CD4-positive, alpha-beta memory T cell (primary cell): ENCODE results near the gene YKT6. TPM values are rescaled to one million over a fixed set of nuclear protein-coding genes. Genes with fewer than 3 reads are reported as not detected.

Source experiments
- CTCF ChIA-PET: fragments of 350-600 bp; sonication (Branson Sonifier 250); formaldehyde crosslinking; loops from one replicate; lab custom pipeline; 2021; ENCODE audit warnings: inconsistent platforms; ENCODE audit not compliant: partially characterized antibody; lab: Charles Lee
- POLR2A ChIA-PET: fragments of 350-600 bp; sonication (Branson Sonifier 250); formaldehyde crosslinking; loops from one replicate; lab custom pipeline; 2021; ENCODE audit not compliant: partially characterized antibody; lab: Charles Lee
- DNase-seq, 5 donors: peaks; one replicate each; pipeline versions ENCODE4 v3.0.0 to v3.0.0-alpha.2; 2020 to 2022; ENCODE audit warnings: mixed read lengths in 1 of 5
- H3K27ac ChIP-seq: one replicate; pipeline ENCODE4 v1.7.0; 2013; ENCODE audit warnings: low read depth, low read length
- H3K27me3 ChIP-seq: 2 replicates; pipeline ENCODE4 v1.7.0; 2013; ENCODE audit warnings: mild to moderate bottlenecking, low read length, moderate library complexity; ENCODE audit not compliant: insufficient read depth
- H3K36me3 ChIP-seq: 2 replicates; pipeline ENCODE4 v1.7.0; 2013; ENCODE audit warnings: mild to moderate bottlenecking, low read length, moderate library complexity; ENCODE audit not compliant: insufficient read depth
- H3K4me1 ChIP-seq: 2 replicates; pipeline ENCODE4 v1.7.0; 2013; ENCODE audit warnings: mild to moderate bottlenecking, low read length, moderate library complexity; ENCODE audit not compliant: insufficient read depth
- H3K4me3 ChIP-seq, 2 donors: one replicate each; pipeline ENCODE4 v1.7.0; 2013; ENCODE audit warnings: low read length in 2 of 2, mild to moderate bottlenecking in 1 of 2
- H3K9me3 ChIP-seq, 2 donors: one replicate each; pipeline ENCODE4 v1.7.0; 2013; ENCODE audit warnings: low read length in 2 of 2, control low read depth in 1 of 2; ENCODE audit not compliant: control insufficient read depth in 1 of 2
- H3K27ac Mint-ChIP-seq, 7 donors: one replicate each; pipeline ENCODE4 v1.8.0; 2020 to 2021; ENCODE audit warnings: mixed read lengths in 7 of 7, mild to moderate bottlenecking in 6 of 7, inconsistent platforms in 3 of 7, moderate library complexity in 3 of 7
- H3K27me3 Mint-ChIP-seq, 2 donors: one replicate each; pipeline ENCODE4 v1.8.0; 2020 to 2021; ENCODE audit warnings: mixed read lengths in 2 of 2
- H3K36me3 Mint-ChIP-seq, 2 donors: one replicate each; pipeline ENCODE4 v1.8.0; 2020 to 2021; ENCODE audit warnings: mixed read lengths in 2 of 2, inconsistent platforms in 1 of 2, mild to moderate bottlenecking in 1 of 2
- H3K4me1 Mint-ChIP-seq, 4 donors: one replicate each; pipeline ENCODE4 v1.8.0; 2020 to 2021; ENCODE audit warnings: mixed read lengths in 4 of 4, mild to moderate bottlenecking in 1 of 4
- H3K4me3 Mint-ChIP-seq, 8 donors: one replicate each; pipeline ENCODE4 v1.8.0; 2020 to 2021; ENCODE audit warnings: mixed read lengths in 8 of 8, mild to moderate bottlenecking in 7 of 8, moderate library complexity in 6 of 8, inconsistent platforms in 3 of 8
- H3K9me3 Mint-ChIP-seq, 8 donors: one replicate each; pipeline ENCODE4 v1.8.0; 2020 to 2021; ENCODE audit warnings: mixed read lengths in 8 of 8, mild to moderate bottlenecking in 5 of 8, inconsistent platforms in 3 of 8, moderate library complexity in 1 of 8
- intact Hi-C: fragments of 100-400 bp; cut with micrococcal nuclease; formaldehyde crosslinking; loops from one replicate; pipeline ENCODE4 v1.15.1; 2023
- polyA plus RNA-seq, 2 donors: library from polyadenylated mRNA; unstranded; fragments of 300-500 nt; fragmentation: Illumina TruSeq; gene quantifications; one replicate each; pipeline ENCODE4 v1.2.3, GENCODE V29; 2021
- total RNA-seq, 2 experiments: library from RNA; stranded (reverse); gene quantifications; one replicate each; pipeline ENCODE4 v1.2.3, GENCODE V29; 2021

The YKT6 gene
- total RNA-seq (10 to 100 TPM; 62.7 to 63.2 TPM), polyA plus RNA-seq (10 to 100 TPM; 41.6 to 42.5 TPM)

GRCh38 chr7:44200699-44201461 is at the start of gene YKT6:
Gene YKT6 (plus strand): TSS chr7:44200978. CDS start chr7:44201136, 158 bp downstream.
- Histone ChIP-seq H3K27ac (peak within 1 kb of the TSS; percentile 71), H3K9me3 (no peaks in the 10 kb centered on the region), H3K27me3 (no peaks in the 10 kb centered on the region), H3K36me3 (peaks cover 20% of the 10 kb centered on the region), H3K4me1 (peaks cover 17% of the 10 kb centered on the region), H3K4me3 (peak within 1 kb of the TSS; percentile 12 to 84)
- peaks cover 25 to 40% (median 35%) of the 10 kb centered on the region in 4 donors for H3K4me1 Mint-ChIP-seq
- peak within 1 kb of the TSS; percentile 49 to 88 (median 70) for H3K27ac Mint-ChIP-seq
- peak within 1 kb of the TSS; percentile 77 to 90 (median 85) for H3K4me3 Mint-ChIP-seq
- peak; percentile 91 to 96 (median 93) for DNase-seq
- peaks cover 8 to 9% of the 10 kb centered on the region in 2 donors for H3K27me3 Mint-ChIP-seq
- POLR2A ChIA-PET: interaction anchor here (0.7 to 1.8 kb wide), 9 partner anchors 78 to 547 kb away, joined by 3 to 13 read pairs (median 3); partner anchors contain the start of genes NUDCD3, OGDH, POLD2 and TMED4
- H3K9me3 Mint-ChIP-seq: no peaks in the 10 kb centered on the region
- peaks cover 12 to 27% of the 10 kb centered on the region in 2 donors for H3K36me3 Mint-ChIP-seq
- CTCF ChIA-PET: interaction anchor here (0.5 to 1.8 kb wide), 5 partner anchors 76 to 364 kb away, joined by 3 to 4 read pairs (median 4); partner anchors contain the start of gene NUDCD3
- intact Hi-C loops: loop anchor here (1.0 to 5.0 kb wide), 5 partner anchors 55 to 289 kb away; partner anchors contain the start of genes NUDCD3, POLD2 and POLM

- no peak for DNase-seq
- Histone ChIP-seq H3K4me3 (no peak overlapping the region), H3K36me3 (no peaks in the 10 kb centered on the region), H3K27ac (no peak overlapping the region), H3K27me3 (no peaks in the 10 kb centered on the region), H3K4me1 (peaks cover 1% of the 10 kb centered on the region), H3K9me3 (no peaks in the 10 kb centered on the region)
- Mint-ChIP-seq H3K9me3 (no peaks in the 10 kb centered on the region), H3K36me3 (no peaks in the 10 kb centered on the region), H3K4me1 (no peaks in the 10 kb centered on the region), H3K4me3 (peak overlapping the region in 1 of 8 donors; percentile 48), H3K27ac (no peak overlapping the region), H3K27me3 (peaks cover 0 to 2% of the 10 kb centered on the region in 2 donors)
- POLR2A ChIA-PET: no interaction called here
- intact Hi-C loops: no loop called here
- CTCF ChIA-PET: interaction anchor here (0.7 kb wide), 1 partner anchor 153 kb away, joined by 3 read pairs; no protein-coding TSS in a partner anchor
Observed at GRCh38 chr7:44151956-44152355, 48.8 kb upstream of the YKT6 start.

- CTCF ChIA-PET: no interaction called here
- no peaks in the 10 kb centered on the region for H3K9me3 Mint-ChIP-seq
- no peak for DNase-seq
- H3K27ac Mint-ChIP-seq: no peak overlapping the region
- POLR2A ChIA-PET: no interaction called here
- H3K4me3 Mint-ChIP-seq: no peak overlapping the region
- H3K4me1 ChIP-seq: no peaks in the 10 kb centered on the region
- no peaks in the 10 kb centered on the region for H3K4me1 Mint-ChIP-seq
- no peaks in the 10 kb centered on the region for H3K36me3 Mint-ChIP-seq
- no peak overlapping the region for H3K4me3 ChIP-seq
- H3K9me3 ChIP-seq: no peaks in the 10 kb centered on the region
- H3K27me3 ChIP-seq: no peaks in the 10 kb centered on the region
- no peaks in the 10 kb centered on the region for H3K36me3 ChIP-seq
- intact Hi-C loops: no loop called here
- H3K27me3 Mint-ChIP-seq: peaks cover 0 to 1% of the 10 kb centered on the region in 2 donors
- H3K27ac ChIP-seq: no peak overlapping the region
Observed at GRCh38 chr7:44152971-44153947, 47.5 kb upstream of the YKT6 start.

GRCh38 chr7:44153948-44154335 is 46.8 kb upstream of the YKT6 start:
- intact Hi-C loops: no loop called here
- Mint-ChIP-seq H3K36me3 (no peaks in the 10 kb centered on the region), H3K27me3 (peaks cover 0 to 1% of the 10 kb centered on the region in 2 donors), H3K4me3 (no peak overlapping the region), H3K27ac (peak overlapping the region in 1 of 7 donors; percentile 7), H3K4me1 (no peaks in the 10 kb centered on the region), H3K9me3 (no peaks in the 10 kb centered on the region)
- Histone ChIP-seq H3K9me3 (no peaks in the 10 kb centered on the region), H3K36me3 (no peaks in the 10 kb centered on the region), H3K4me3 (no peak overlapping the region), H3K4me1 (no peaks in the 10 kb centered on the region), H3K27me3 (no peaks in the 10 kb centered on the region), H3K27ac (no peak overlapping the region)
- DNase-seq: no peak
- ChIA-PET CTCF (no interaction called here), POLR2A (no interaction called here)

GRCh38 chr7:44154703-44155102 is 46.1 kb upstream of the YKT6 start:
- ChIA-PET CTCF (no interaction called here), POLR2A (no interaction called here)
- Mint-ChIP-seq H3K36me3 (no peaks in the 10 kb centered on the region), H3K27me3 (peaks cover 1% of the 10 kb centered on the region in 2 donors), H3K27ac (no peak overlapping the region), H3K4me3 (no peak overlapping the region), H3K4me1 (no peaks in the 10 kb centered on the region), H3K9me3 (no peaks in the 10 kb centered on the region)
- intact Hi-C loops: no loop called here
- Histone ChIP-seq H3K27me3 (no peaks in the 10 kb centered on the region), H3K36me3 (no peaks in the 10 kb centered on the region), H3K4me3 (no peak overlapping the region), H3K4me1 (no peaks in the 10 kb centered on the region), H3K27ac (no peak overlapping the region), H3K9me3 (no peaks in the 10 kb centered on the region)
- DNase-seq: no peak

- peak overlapping the region in 1 of 7 donors; percentile 35 for H3K27ac Mint-ChIP-seq
- H3K9me3 ChIP-seq: no peaks in the 10 kb centered on the region
- H3K27me3 ChIP-seq: no peaks in the 10 kb centered on the region
- H3K4me3 ChIP-seq: no peak overlapping the region
- ChIA-PET POLR2A (no interaction called here), CTCF (no interaction called here)
- no peaks in the 10 kb centered on the region for H3K9me3 Mint-ChIP-seq
- no peaks in the 10 kb centered on the region for H3K36me3 Mint-ChIP-seq
- H3K27me3 Mint-ChIP-seq: peaks cover 1% of the 10 kb centered on the region in 2 donors
- no peak for DNase-seq
- no peaks in the 10 kb centered on the region for H3K36me3 ChIP-seq
- no peaks in the 10 kb centered on the region for H3K4me1 Mint-ChIP-seq
- intact Hi-C loops: no loop called here
- no peak overlapping the region for H3K4me3 Mint-ChIP-seq
- no peaks in the 10 kb centered on the region for H3K4me1 ChIP-seq
- no peak overlapping the region for H3K27ac ChIP-seq
Observed at GRCh38 chr7:44155191-44156185, 45.3 kb upstream of the YKT6 start.
